GM23248 (cell line): ENCODE results near the gene SYNDIG1. TPM values are rescaled to one million over a fixed set of nuclear protein-coding genes. Genes with fewer than 3 reads are reported as not detected.

Experiments
- DNase-seq: peaks from one replicate; pipeline ENCODE4 v3.0.0-alpha.2; 2015
- H2AFZ ChIP-seq: fragments of 200-600 bp; sonication (generic); 2 replicates; pipeline ENCODE4 v1.6.1; 2016; ENCODE audit warnings: antibody characterized with exemption
- H3F3A ChIP-seq: fragments of 200-600 bp; sonication (generic); 2 replicates; pipeline ENCODE4 v1.6.1; 2016; ENCODE audit warnings: mild to moderate bottlenecking, antibody characterized with exemption, mixed run types; ENCODE audit not compliant: insufficient read depth
- H3K27ac ChIP-seq: fragments of 200-600 bp; sonication (generic); 2 replicates; pipeline ENCODE4 v1.5.1; 2016; ENCODE audit warnings: mild to moderate bottlenecking
- H3K27me3 ChIP-seq: fragments of 200-600 bp; sonication (generic); replicated peaks from 2 replicates; pipeline ENCODE4 v1.6.1; 2016; ENCODE audit warnings: mild to moderate bottlenecking; ENCODE audit not compliant: insufficient read depth
- H3K36me3 ChIP-seq: fragments of 200-600 bp; sonication (generic); 2 replicates; pipeline ENCODE4 v1.6.1; 2016; ENCODE audit warnings: low read depth, mild to moderate bottlenecking
- H3K4me1 ChIP-seq: fragments of 200-600 bp; sonication (generic); 2 replicates; pipeline ENCODE4 v1.6.1; 2016; ENCODE audit warnings: mild to moderate bottlenecking; ENCODE audit not compliant: insufficient read depth
- H3K4me2 ChIP-seq: fragments of 200-600 bp; sonication (generic); one replicate; pipeline ENCODE4 v1.6.1; 2016; ENCODE audit warnings: mild to moderate bottlenecking; ENCODE audit not compliant: unreplicated experiment
- H3K4me3 ChIP-seq: fragments of 200-600 bp; sonication (generic); 2 replicates; pipeline ENCODE4 v1.5.1; 2016; ENCODE audit warnings: mild to moderate bottlenecking
- H3K79me2 ChIP-seq: fragments of 200-600 bp; sonication (generic); 2 replicates; pipeline ENCODE4 v1.6.1; 2016; ENCODE audit warnings: mild to moderate bottlenecking; ENCODE audit not compliant: insufficient read depth
- H3K9ac ChIP-seq: fragments of 200-600 bp; sonication (generic); 2 replicates; pipeline ENCODE4 v1.6.1; 2016; ENCODE audit warnings: mild to moderate bottlenecking
- H3K9me2 ChIP-seq: fragments of 200-600 bp; sonication (generic); 2 replicates; pipeline ENCODE4 v1.6.1; 2016; ENCODE audit warnings: mixed run types, mild to moderate bottlenecking, moderate library complexity; ENCODE audit not compliant: insufficient read depth
- H3K9me3 ChIP-seq: fragments of 200-600 bp; sonication (generic); one replicate; pipeline ENCODE4 v1.6.1; 2017; ENCODE audit warnings: low read depth
- H4K20me1 ChIP-seq: fragments of 200-600 bp; sonication (generic); 2 replicates; pipeline ENCODE4 v1.6.0; 2016; ENCODE audit not compliant: insufficient read depth
- EZH2 ChIP-seq: fragments of 200-600 bp; sonication (generic); IDR thresholded peaks from 2 replicates; pipeline ENCODE4 v1.6.1; 2018; ENCODE audit warnings: antibody characterized with exemption, mild to moderate bottlenecking; ENCODE audit not compliant: insufficient read depth, poor library complexity, severe bottlenecking
- EZH2phosphoT487 ChIP-seq: fragments of 200-600 bp; sonication (generic); IDR thresholded peaks from 2 replicates; pipeline ENCODE4 v1.6.1; 2018; ENCODE audit warnings: antibody characterized with exemption, moderate library complexity, mild to moderate bottlenecking, low read depth; ENCODE audit not compliant: insufficient read depth
- whole genome bisulfite sequencing, 2 experiments: methylation state at CpG; one replicate each; pipeline ENCODE4 v1.1.6; 2015 to 2017; ENCODE audit warnings: low lambda C conversion rate in 2 of 2, low coverage in 1 of 2; ENCODE audit errors: missing lambda C conversion rate in 2 of 2; 5-methylcytosine and 5-hydroxymethylcytosine counted together
- in situ Hi-C: fragments of 300-500 bp; cut with MboI; formaldehyde crosslinking; loops from 2 replicates; pipeline ENCODE4 v1.15.0; 2020
- polyA plus RNA-seq: library from polyadenylated mRNA; unstranded; fragments of >200 nt; fragmentation: Nextera tagmentation; extraction: Ambion mirVana; gene quantifications from 2 replicates; pipeline ENCODE4 v1.2.1, GENCODE V29; 2016
- total RNA-seq: library from RNA; depleted of rRNA; stranded (reverse); fragments of >200 nt; shearing (Covaris generic); gene quantifications from 2 replicates; pipeline ENCODE4 v1.2.3, GENCODE V29; 2014

Gene SYNDIG1
- total and polyA plus RNA-seq, 2 experiments from 2014 or later: 1.6 to 2.6 TPM

DNA sequence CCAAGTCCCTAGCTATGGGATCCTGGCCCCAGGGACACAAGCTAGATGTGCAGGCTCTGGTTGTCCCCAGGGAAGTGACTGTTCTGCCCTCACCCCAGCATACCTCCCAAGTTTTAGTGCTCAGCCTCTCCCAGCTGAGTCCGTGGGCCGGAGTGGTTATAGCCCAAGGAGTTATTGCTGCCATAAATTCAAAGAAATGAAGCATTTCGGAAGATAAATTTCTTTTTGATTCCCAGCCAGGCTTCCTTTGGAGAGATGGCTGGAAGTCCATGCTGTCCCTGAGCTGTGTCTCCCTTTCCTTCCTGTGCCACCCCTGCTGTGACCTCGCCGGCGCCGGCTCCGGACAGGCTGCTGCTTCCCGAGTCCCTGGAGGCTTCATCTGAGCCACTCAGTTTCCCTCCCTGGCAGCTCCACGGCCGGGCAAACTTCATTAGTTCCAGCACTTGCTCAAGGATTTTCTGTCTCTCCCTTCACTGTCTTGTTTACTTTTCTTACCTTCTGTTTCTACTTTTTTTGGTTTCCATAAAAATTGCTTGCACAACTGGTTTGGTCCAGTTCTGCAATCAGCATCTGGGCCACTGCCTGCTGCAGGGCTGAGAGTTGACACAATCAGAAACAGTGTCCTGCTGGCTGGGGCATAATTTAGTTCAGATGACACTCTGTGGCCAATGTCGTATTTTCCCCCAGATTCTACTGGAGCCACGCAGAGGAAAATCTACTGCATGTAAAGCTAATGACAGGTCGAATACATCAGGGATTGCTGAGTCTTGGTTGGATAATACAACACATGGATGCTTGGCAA lies 225.5 kb downstream of the SYNDIG1 start:
- H3K9ac ChIP-seq: no peak overlapping the region
- 12 to 15% methylated on average over 14 of the region's 14 CpGs for WGBS, 2 experiments
- TF ChIP-seq EZH2phosphoT487: no peak
- no peak for TF ChIP-seq EZH2
- H3K4me2 ChIP-seq: peak overlapping the region; percentile 48
- 0 out of 2 replicates have a peak, but pooled peaks cover 8% of the 10 kb centered on the region for H3F3A ChIP-seq
- H3K4me1 ChIP-seq: 0 out of 2 replicates have a peak, but pooled peaks cover 9% of the 10 kb centered on the region
- H2AFZ ChIP-seq: peak overlapping the region; percentile 78
- H3K9me2 ChIP-seq: no peaks in the 10 kb centered on the region
- no peaks in the 10 kb centered on the region for H3K36me3 ChIP-seq
- no peak overlapping the region for H3K4me3 ChIP-seq
- peaks cover 13% of the 10 kb centered on the region for H3K27me3 ChIP-seq
- H4K20me1 ChIP-seq: no peaks in the 10 kb centered on the region
- in situ Hi-C loops: no loop called here
- peak; percentile 27 for DNase-seq
- H3K79me2 ChIP-seq: no peaks in the 10 kb centered on the region
- no peaks in the 10 kb centered on the region for H3K9me3 ChIP-seq
- H3K27ac ChIP-seq: no peak overlapping the region

DNA sequence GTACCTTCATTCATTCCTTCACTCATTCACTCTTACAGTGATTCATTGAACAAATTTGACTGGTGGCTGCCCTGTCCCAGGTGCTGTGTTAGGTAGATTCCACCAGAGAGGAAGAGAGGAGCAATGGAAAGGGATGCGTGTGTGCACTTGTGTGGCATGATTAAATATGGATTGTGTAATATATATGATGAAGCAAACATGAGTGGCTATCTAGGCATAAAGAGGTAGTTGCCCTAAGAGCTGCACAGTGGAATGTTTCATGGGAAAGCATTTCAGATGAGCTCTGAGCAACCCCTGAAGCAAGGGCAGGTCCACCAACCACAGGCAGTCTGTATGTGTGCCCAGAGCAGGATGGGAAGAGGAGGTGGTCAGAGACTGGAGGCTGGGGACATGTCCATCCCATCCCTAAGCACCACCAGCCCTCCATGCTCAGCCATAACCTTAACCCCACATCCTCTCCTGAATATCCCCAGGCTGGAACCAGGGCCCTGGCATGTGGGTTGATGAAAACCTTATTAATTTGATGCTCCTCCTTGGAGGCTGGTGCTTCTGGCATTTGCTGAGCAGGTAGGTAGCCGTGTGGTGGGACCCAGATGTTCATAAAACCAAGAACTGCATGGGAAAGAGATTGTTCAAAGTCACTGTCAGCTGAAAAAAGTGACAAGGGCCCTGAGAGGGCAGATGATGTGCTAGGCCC lies 226.2 kb downstream of the SYNDIG1 start:
- Histone ChIP-seq H3K4me2 (no peak overlapping the region), H3K9me3 (no peaks in the 10 kb centered on the region), H3K27ac (no peak overlapping the region), H2AFZ (no peak overlapping the region), H3K27me3 (peaks cover 8% of the 10 kb centered on the region), H3F3A (0 out of 2 replicates have a peak, but pooled peaks cover 8% of the 10 kb centered on the region), H3K9me2 (no peaks in the 10 kb centered on the region), H3K36me3 (no peaks in the 10 kb centered on the region), H3K9ac (no peak overlapping the region), H3K4me1 (0 out of 2 replicates have a peak, but pooled peaks cover 9% of the 10 kb centered on the region), H4K20me1 (no peaks in the 10 kb centered on the region), H3K4me3 (no peak overlapping the region), H3K79me2 (no peaks in the 10 kb centered on the region)
- in situ Hi-C loops: no loop called here
- TF ChIP-seq EZH2 (no peak), EZH2phosphoT487 (no peak)
- 77 to 85% methylated on average over 2 of the region's 2 CpGs for WGBS, 2 experiments
- DNase-seq: no peak

GRCh38 chr20:24696396-24696795 lies 227.0 kb downstream of the SYNDIG1 start:
- Histone ChIP-seq H4K20me1 (no peaks in the 10 kb centered on the region), H3K79me2 (no peaks in the 10 kb centered on the region), H3K9ac (no peak overlapping the region), H3K4me2 (no peak overlapping the region), H3F3A (0 out of 2 replicates have a peak, but pooled peaks cover 8% of the 10 kb centered on the region), H3K4me3 (no peak overlapping the region), H2AFZ (no peak overlapping the region), H3K27ac (no peak overlapping the region), H3K9me2 (no peaks in the 10 kb centered on the region), H3K36me3 (no peaks in the 10 kb centered on the region), H3K4me1 (0 out of 2 replicates have a peak, but pooled peaks cover 9% of the 10 kb centered on the region), H3K9me3 (no peaks in the 10 kb centered on the region), H3K27me3 (peaks cover 5% of the 10 kb centered on the region)
- in situ Hi-C loops: no loop called here
- WGBS, 2 experiments: 90 to 91% methylated on average over 8 of the region's 8 CpGs
- TF ChIP-seq EZH2 (no peak), EZH2phosphoT487 (no peak)
- DNase-seq: no peak

- no peak for DNase-seq
Measured at GRCh38 chr20:24697411-24697810, 228.0 kb downstream of the SYNDIG1 start.

More at GRCh38 chr20:24697411-24697810, 228.0 kb downstream of the SYNDIG1 start:
- no peak overlapping the region for H2AFZ ChIP-seq
- 75 to 81% methylated on average over 6 of the region's 6 CpGs for WGBS, 2 experiments
- no peaks in the 10 kb centered on the region for H3K79me2 ChIP-seq
- H4K20me1 ChIP-seq: no peaks in the 10 kb centered on the region
- no peaks in the 10 kb centered on the region for H3K9me2 ChIP-seq
- H3K36me3 ChIP-seq: no peaks in the 10 kb centered on the region
- no peak overlapping the region for H3K4me2 ChIP-seq
- H3K4me1 ChIP-seq: 0 out of 2 replicates have a peak, but pooled peaks cover 9% of the 10 kb centered on the region
- TF ChIP-seq EZH2phosphoT487 (no peak), EZH2 (no peak)
- no peak overlapping the region for H3K9ac ChIP-seq
- peaks cover 13% of the 10 kb centered on the region for H3K27me3 ChIP-seq
- in situ Hi-C loops: no loop called here
- H3F3A ChIP-seq: 0 out of 2 replicates have a peak, but pooled peaks cover 8% of the 10 kb centered on the region
- H3K4me3 ChIP-seq: no peak overlapping the region
- H3K9me3 ChIP-seq: no peaks in the 10 kb centered on the region
- no peak overlapping the region for H3K27ac ChIP-seq
